Islet of Langerhans (tissue), 1 donor: ENCODE results near the gene ENTPD6.
"Not testable (repeated sequence)": the region's sequence is repeated elsewhere in the genome, so short reads cannot be mapped to it uniquely, and the experiment has no call there.

ENCODE experiments used
- FAIRE-seq: peaks from one replicate; lab custom pipeline; 2011; peaks lifted over from hg19 to GRCh38; lab: Jason Lieb, UNC

The ENTPD6 gene

DNA sequence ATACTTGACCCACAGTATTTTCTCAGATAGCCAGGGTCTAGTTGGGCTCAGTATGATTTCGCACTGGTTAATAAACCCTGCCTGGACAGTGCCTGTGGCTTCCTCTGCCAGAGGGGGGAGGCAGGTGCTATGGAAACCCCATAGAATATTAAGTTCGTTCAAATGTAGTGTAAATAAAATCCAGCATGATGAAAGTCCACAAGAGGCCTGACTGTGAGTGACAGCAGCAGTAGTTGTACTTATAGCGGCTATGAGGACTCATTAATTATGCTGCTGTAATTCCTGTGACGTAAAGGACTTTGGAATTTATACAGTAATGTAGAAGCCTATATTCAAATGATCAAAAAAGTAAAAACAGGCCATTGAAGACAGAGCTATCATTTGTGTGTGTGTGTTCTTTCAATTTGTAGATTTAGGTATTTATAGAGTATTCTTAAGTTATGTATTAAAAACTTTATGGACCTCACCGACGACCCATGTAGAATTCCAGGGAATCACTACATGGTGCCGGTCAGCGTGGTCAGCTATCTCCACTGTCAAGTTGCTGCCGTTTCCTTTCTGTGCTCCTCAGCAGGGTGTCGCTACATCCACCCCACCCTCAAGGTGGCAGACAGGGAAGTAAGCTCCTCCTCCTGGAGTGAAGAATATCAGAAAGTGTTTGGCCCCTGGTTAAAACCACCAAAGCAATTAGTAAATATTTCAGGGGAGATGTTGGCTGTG lies 62.4 kb downstream of the ENTPD6 start:
- no peak for FAIRE-seq

DNA sequence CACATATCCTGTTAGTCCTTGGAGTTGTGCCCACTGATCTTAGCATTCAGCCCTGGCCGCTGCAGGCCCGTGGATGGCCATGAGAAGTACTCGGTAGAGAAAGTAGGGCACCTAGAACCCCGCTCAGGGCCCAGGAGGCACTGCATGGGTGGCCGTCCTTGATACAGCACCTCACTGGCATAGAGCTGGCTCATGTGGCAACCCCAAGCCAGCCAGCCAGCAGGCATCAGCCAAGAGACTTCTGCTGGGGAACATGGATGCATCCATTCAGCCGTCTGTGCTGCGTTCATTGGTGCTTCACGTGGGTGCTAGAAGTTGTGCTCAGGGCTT lies 62.9 kb downstream of the ENTPD6 start:
- no peak for FAIRE-seq

DNA sequence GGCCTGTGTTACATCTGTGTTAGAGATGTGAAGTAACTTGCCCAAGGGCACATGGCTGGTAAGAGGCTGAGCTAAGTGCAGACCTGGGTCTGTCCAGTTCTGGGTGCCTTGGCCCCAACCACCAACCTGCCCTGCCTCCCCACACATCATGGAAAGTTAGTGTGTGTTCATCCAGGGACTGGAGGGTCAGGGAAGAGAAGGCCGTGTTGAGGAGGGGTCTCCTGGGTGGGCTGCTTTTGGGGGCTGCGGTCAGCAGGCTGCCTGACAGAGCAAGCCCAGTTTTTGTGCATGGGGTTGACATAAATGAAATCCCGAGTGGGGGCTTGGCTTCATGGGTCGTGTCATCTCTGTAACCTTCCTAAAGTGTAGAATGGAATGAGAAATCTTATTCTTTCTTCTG lies 63.3 kb downstream of the ENTPD6 start:
- FAIRE-seq = no peak

DNA sequence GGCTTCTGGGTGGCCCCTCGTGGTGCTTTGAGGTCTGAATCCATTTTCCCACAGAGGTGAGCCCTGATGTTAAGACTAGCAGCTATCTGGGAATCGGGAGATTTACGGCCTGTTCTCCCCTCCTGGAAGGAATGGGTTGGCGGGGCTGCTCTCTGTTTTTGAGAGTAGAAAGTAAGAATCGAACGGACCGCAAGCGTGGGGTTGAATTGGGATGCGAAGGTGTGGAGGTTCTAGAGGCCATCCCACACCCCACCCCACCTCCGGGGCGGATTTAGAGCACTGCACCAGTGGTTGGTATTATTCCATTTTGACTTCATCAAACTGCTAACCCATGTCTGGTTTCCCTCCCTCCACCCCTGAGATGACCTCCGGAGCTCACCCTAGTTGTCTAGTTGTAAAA lies 63.8 kb downstream of the ENTPD6 start:
- FAIRE-seq = no peak

DNA sequence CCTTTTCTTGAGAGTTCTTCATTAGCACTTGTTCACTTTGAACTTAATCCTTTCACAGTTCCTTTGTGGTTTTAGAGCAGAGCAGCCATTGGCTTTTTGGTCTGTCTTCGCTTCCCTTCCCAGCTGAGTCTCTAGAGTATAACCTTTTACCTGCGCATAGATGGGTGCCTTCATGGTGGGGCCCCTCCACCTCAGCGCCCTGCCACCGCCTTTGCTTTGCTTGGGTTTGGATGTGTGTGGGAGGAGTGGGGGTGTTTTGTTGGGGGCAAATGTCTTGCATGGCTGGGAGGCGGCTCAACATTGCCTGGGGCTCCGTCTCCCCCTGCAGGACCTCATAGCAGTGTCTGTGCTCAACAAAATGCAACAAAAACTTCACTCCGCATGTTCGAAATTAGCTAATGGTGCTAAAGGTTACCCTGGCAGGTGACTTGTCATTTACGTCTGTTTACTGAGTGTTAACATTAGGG lies 64.3 kb downstream of the ENTPD6 start:
- no peak for FAIRE-seq

DNA sequence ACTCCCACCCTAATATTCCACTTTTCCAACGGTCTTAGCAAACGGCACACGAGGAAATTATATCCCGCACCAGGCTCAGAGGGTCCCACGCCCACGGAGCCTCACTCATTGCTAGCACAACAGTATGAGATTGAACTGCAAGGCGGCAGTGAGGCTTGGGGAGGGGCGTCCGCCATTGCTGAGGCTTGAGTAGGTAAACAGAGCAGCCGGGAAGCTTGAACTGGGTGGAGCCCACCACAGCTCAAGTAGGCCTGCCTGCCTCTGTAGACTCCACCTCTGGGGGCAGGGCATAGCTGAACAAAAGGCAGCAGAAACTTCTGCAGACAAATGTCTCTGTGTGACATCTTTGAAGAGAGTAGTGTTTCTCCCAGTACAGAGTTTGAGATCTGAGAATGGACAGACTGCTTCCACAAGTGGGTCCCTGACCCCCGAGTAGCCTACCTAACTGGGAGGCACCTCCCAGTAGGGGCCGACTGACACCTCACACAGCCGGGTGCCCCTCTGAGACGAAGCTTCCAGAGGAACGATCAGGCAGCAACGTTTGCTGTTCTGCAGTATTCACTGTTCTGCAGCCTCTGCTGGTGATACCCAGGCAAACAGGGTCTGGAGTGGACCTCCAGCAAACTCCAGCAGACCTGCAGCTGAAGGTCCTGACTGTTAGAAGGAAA lies 65.4 kb downstream of the ENTPD6 start:
- not testable (repeated sequence) for FAIRE-seq

DNA sequence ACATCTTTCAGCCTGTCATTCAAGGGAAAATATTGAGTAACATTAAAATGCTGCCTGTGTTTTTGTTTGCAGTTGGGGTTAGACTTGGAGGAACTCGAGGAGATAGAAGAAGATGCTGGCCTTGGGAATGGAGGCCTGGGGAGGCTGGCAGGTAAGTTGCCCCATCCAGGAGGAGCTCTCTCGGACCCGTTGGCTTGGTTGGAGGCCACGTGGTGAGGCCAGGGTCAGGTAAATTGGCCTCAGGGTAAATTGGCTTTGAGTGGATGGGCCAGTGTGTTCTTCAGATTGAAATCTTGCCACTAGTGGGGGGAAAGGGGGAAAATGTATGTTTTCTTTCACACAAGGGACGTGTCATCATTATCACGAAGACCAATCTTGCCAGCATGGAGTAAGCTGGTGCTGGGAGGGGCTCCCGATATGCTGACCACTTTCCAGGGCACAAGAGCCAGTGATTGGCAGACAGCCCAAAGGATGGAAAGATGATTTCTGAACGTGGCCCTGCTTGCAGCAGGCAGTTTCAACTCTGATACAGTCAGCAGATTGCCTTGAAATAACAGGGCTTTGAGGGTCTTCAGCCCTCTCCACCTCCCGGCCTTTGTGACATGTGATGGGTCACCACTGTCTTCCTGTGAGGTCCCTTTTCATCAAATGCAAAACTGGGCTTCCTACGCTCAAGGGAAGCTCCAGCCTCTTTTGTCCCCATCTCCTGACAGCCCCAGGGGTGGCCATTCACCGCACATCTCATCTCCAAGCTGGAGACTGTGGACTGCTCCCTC lies 73.7 kb downstream of the ENTPD6 start:
- FAIRE-seq = no peak

DNA sequence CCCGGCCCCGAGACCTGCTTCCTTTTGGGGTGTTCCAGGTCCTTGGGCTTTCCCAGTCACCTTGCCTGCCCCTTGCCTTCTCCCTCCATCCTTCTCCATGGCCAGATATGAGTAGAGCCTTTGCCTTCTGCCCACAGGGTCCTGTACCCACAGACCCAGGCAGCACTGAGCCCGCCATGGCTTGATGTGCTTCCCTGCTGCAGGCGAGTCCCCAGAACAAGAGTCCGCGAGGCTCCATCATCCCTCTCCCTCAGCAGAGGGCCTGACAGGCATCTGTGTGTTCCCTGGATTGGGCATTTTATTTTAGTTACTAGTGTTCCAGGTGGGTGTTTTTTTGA lies 74.3 kb downstream of the ENTPD6 start:
- no peak for FAIRE-seq

DNA sequence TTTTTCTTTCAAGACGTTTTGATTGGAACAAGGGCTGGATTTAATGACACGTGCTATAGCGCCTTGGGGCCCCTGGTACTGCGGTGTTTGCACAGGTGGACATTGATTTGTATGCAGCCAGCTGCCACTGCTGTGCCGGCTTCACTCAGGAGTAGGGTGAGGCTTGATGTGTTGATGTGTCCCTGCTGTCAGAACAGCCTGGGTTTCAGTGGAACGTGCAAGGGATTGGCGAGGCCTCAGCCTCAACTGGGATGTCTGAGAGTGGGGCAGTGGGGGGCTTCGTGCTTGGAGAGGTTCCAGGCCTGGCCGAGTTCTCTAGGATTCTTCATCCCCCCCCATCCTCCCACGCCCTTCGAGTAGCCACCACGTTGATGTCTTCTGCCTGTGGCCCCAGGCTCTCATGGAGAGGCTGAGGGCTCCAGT lies 75.3 kb downstream of the ENTPD6 start:
- FAIRE-seq = no peak

DNA sequence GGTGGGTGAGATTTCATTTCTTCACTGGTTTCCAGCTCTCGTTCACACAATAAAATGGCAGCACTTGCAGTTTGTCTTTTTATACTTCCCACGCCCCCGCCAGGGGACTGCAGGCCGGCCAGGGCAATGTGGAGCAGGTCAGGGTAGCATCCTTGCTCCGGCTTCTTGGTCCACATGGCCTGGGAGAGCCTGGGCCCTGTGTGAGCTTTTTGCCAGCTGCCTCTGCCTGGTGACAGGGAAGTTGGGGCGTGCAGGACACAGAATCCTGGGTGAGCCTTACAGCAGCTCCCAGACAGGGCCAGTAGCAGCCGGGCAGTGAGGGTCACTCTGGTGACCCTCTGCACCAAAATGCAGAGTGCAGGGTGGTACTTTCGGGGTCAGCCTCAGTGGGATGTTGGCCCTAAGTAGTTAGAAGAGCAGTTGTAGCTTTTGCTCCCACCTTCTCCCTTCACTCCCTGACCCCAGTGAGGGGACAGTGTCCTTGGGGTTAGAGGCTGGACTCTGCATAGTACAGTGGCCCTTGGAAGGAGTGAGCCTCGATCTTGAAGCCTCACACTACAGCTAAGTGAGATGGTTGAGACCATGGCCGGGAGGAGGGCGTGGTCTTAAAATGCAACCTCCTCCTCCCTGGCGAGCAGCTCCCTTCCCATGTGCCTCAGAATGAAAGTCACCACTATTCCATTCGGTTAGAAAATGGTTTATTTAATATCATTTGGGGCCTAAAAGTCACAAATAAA lies 76.1 kb downstream of the ENTPD6 start:
- no peak for FAIRE-seq

DNA sequence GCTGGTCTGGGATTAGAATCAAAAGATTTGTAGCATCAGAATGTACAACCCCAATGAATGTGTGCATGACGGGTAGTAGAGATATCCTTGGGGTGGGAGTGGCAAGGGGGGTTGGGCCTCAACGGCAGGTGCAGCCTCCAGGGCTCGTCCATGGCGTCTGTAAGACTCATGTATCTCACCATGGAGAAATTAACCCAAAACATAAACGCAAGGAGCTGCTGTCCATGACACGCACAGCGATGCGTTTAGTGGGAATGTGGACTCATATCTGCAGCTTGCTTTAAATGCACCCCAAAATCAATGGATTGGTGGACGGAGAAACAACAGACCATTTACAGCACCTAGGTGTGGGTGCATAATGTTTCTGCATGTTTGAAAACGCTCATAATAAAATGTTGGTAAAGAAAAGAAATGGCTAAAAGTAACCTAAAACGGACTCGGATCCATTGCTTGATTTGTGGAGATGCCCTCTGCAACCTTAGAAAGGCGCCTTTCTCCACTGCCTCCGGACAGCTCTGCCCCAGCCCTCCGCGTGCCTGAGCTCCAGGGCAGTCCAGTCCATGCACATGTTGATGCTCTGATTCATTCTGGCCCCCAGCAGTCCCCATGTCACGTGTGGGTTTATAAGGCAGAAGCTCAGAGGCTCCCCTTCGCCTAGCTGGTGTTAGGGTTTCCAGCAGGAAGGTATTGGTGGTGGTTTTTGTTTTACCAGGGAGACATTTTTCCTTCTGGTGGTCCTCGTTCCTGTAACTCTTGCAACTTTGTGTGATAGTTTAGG lies 76.9 kb downstream of the ENTPD6 start:
- FAIRE-seq = no peak

DNA sequence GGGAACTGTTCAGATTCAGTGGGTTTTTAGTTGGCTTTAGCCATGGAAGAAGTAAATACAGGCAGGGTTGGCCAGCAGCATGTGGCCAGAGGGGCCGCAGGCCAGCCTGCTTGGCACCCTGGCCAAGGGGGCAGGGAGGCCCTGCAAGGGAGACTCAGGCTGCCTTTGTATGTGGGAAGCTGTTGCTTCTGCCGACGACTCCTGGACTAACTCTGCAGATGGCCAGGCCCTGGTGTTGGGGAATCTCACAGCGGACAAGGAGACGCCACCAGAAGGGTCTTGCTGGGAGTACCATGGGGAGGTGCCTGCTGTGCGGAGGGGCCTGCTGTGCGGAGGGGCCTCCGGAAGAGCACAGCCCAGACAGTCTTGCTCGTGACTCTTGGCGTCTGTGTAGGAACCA lies 77.5 kb downstream of the ENTPD6 start:
- FAIRE-seq = no peak

DNA sequence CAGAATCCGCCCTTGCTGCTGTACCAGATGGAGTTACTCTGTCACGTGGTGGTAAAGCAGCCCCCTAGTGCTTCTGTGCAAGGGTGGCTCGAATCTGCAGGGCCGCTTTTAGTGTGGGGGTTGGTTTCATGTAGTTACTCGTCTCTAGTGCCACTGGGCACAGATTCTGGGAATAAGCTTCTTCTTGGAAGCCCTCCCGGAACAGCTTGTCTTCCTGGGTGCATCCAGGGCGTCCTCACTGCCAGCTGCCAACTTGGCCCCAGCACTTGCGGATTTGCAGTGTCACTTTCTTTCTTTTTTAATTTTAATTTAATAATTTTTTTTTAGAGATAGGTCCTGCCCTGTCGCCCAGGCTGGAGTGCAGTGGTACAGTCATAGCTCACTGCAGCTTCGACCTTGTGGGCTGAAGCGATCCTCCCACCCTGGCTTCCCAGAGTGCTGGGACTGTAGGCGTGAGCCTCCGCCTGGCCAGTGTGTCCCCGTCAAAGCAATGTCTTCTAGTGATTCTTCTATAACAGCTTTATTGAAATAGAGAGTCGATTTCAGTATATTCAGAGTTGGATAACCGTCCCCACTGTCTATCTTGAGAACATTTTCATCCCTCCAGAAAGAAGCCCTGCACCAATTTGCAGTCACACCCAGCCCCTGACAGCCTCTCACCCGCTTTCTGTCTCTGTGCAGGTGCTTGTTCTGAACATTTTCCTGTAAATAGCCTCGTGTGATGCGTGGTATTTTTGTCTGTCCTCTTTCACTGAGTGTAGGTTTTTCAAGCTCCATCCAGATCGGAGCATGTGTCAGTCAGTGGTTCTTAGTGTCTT lies 78.2 kb downstream of the ENTPD6 start:
- FAIRE-seq = no peak

DNA sequence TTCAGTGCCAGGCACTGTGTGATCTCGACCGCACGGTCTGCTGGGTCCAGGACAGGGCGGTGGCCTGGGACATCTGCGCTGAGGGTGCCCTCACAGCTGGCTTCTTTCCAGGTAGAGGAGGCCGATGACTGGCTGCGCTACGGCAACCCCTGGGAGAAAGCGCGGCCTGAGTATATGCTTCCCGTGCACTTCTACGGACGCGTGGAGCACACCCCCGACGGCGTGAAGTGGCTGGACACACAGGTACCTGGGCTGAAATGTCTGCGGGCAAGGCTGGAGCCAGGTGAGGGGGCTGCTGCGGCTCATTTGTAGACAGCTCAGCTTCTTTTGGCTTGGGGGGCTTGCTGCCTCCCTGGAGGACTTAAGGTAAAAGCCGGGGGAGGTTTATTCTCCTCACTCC lies 79.0 kb downstream of the ENTPD6 start:
- FAIRE-seq = no peak

DNA sequence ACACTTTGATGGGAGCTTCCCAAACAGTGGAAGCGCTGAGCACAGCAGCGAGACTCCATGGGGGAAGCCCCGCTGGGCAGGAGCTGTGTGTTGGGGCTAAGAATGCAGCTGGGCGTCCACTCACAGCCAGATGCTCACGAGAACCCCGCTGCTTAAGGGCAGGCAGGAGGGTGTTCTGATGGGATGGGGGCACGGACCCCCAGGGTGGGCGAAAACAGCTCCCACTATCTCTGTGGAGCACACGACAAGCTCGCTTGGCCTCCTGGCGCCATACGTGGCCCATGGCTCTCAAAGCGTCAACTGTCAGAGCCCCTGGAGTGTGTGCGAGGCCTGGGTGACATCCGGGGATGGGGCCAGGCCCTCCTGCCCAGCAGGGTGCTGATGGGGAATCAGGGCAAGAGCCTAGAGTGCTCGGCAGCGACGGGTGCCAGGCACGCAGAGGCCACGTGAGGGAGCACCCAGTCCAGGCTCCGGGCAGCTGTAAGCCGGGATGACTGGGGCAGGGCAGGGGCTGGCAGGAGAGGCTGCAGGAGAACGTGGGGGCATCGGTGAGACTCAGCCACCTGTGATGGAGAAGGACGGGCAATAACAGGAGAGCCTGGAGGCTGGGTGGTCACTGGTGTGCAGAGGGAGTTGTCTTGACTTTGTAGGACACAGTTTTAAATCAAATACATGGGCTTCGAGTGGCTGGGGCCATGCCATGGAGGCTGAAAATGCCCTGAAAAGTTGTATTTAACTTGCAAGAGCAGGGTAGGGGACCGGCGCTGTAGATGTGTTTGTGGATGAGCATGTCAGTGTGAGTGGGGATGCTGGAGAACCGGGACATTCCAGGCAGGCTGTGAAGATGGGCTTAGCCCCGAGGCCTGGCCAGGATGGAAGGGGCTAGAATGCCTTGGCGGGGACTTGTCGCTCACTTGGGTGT lies 79.6 kb downstream of the ENTPD6 start:
- no peak for FAIRE-seq

DNA sequence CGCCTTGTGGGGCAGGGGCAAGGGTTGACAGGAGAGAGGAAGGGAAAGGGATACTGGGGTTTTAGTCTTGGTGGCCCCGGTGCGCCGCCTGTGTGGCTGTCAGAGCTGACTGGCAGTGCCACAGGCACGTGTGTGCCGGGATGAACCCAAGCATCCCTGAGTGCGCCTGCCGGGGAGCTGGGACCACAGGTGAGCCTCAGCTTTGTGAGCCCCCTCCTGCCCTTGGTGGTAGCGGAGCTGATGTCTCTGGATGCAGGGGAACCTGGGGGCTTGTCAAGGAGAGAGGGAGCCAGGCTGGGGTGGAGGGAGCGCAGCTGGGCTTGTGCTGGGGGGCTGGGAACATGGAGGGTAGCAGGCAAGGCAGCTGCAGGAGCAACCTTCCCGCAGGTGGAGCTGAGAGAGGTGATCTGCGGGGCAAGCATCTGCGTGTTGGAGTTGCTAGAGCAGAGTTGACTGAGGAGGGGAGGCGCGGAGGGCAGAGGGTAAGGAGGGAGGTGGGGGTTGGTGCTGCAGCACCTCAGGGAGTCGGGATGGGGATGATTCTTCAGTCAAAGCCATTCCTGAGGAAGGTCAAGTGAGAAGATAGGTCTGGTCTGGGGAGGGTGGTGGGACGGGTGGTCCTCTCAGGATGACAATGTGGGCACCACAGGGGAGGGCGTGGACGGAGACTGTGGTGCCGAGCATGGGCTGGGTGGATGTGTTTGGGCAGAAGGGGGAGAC lies 80.5 kb downstream of the ENTPD6 start:
- no peak for FAIRE-seq
